GM19467 (cell line): ENCODE results near the gene CHD2.
"Not testable (repeated sequence)": the region's sequence is repeated elsewhere in the genome, so short reads cannot be mapped to it uniquely, and the experiment has no call there.

ENCODE experiments used
- ATAC-seq: cut with Tn5 transposase; IDR thresholded peaks from one replicate; pipeline ENCODE4 v1.9.1; 2021; ENCODE audit warnings: mild to moderate bottlenecking, moderate library complexity; ENCODE audit not compliant: unreplicated experiment

Gene CHD2

GRCh38 chr15:93032515-93033206 lies 132.5 kb downstream of the CHD2 start:
- not testable (repeated sequence) for ATAC-seq

DNA sequence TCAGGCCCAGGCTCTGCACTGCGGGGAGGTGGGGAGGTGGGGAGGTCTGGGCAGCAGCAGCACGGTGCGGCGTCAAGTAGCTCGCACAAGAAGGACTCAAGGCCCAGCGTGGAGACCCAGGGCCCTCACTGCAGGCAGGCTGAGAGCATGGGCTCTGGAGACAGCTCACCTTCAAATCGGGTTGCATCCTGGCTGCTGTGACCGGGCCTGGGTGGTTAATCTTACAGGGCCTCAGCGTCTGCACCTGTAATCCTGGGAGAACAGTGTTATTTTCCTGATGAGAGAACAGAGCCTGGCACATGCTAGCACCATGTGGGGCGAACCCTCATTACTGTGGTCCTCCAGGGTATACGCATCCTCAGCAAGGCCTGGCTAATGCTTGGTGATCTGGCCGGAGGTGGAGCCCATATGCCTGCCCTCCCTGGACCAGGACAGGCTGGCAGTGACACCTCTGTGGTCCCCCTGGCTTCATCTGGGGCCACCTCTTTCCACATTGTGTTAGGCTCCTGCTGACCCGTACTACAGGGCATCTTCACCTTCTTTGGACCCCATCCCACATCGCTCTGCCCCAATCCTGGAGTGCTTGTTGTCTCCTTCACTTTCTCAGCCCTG lies 133.4 kb downstream of the CHD2 start:
- no peak for ATAC-seq

GRCh38 chr15:93034512-93034911 lies 134.4 kb downstream of the CHD2 start:
- no peak for ATAC-seq

GRCh38 chr15:93035092-93035915 lies 135.2 kb downstream of the CHD2 start:
- ATAC-seq: peak; percentile 31

GRCh38 chr15:93035953-93036810 lies 136.1 kb downstream of the CHD2 start:
- peak; percentile 78 for ATAC-seq

- ATAC-seq: no peak
These were observed 137.1 kb downstream of the CHD2 start for GRCh38 chr15:93036951-93037819.

GRCh38 chr15:93037820-93038705 lies 137.9 kb downstream of the CHD2 start:
- no peak for ATAC-seq

- not testable (repeated sequence) for ATAC-seq
These were observed 139.6 kb downstream of the CHD2 start for GRCh38 chr15:93039562-93040287.

DNA sequence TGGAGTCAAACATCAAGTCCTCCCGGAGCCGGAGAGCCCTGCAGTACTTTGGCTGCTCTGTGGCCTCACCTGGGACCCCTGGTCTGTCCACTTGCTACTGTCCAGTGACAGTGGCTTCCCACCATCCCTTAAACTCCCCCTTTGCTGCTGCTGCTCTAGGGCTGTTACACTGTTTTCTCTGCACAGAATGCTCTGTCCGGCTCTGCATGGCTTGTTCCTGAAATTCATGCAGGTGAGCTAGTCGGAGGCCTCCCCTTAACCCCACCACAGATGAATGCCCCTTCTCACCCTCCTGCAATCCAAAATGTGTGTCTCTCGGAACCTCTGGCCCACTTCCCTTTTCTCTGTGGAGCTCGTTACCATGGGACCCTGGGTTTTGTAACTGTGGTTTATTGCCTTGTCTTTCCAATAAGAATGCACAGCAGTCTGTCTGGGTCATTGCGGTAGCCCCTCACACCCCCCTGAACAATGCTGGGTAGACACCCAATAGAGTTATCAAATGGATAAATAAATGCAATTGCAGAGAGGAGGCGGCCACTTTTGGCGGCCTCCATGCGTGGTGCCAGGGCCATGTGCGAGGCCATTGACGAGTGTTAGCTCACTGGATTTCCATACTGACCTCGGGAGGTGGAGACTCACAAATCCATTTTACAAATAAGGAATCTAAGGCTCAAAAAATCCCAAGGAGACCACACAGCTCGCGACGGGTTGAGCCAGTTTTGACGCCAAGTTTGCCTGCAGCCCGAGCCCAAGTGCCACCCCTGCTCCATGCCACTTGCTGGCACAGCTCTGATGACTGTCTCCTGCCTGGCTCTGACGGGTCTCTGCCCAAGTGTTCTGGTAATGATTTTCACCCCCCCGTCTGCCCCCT lies 140.4 kb downstream of the CHD2 start:
- ATAC-seq: no peak

DNA sequence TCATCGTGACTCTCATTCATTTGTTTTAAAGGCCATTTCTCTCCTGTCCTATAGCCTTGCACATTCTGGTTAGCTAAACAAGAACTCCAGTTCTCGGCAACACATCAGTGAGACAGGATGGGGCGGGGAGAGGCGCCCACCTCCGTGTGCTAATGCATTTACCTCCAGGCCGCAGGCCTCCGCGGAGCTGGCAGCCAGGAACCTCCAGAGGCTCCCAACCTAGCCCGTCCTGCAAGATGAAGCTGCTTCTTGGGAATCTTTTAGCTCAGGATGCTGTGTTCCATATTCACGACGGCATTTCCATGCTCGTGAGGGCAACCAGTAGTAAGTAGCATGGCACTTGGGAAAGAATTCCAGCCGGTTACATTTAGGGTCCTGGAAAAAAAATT lies 141.0 kb downstream of the CHD2 start:
- ATAC-seq: no peak

- ATAC-seq: no peak
These were observed 142.1 kb downstream of the CHD2 start for GRCh38 chr15:93042211-93042610.

DNA sequence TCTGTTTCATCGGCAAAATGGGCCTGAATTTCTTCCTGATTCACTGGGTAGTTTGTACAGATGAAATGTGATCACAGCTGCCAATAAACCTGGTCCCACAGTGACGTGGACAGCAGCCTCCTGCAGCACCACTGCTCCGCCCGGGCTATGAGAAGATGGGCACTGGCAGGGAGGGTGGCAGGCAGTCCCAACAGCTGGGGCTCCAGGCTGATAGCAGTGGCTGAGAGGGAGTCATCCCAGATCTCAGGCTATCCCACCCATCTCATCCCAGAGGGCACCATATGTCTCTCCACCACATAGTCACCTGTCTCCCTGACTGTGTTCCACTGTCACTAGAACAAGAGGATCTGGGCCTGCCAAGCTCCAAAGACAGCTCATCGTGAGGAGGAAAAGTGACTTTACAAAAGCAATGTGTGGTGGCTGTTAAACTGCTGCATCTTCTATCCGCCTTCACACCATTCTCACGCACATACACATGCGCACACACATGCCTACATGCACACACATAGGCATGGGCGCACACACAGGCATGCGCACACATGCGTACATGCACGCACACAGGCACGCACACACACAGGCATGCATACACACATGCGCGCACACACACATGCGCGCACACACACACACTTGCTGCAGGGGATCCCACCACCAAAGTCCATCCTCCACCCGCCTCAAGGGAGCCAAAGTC lies 142.7 kb downstream of the CHD2 start:
- no peak for ATAC-seq

- ATAC-seq: no peak
These were observed 143.6 kb downstream of the CHD2 start for GRCh38 chr15:93043621-93044300.

- ATAC-seq: no peak
These were observed 144.4 kb downstream of the CHD2 start for GRCh38 chr15:93044301-93045190.

- ATAC-seq: no peak
These were observed 145.2 kb downstream of the CHD2 start for GRCh38 chr15:93045191-93045785.
